Hepatocyte (in vitro differentiated cells): ENCODE data around the gene ARFRP1.

Experiments
- CTCF ChIP-seq: fragments of 200-600 bp; sonication (generic); IDR thresholded peaks from 2 replicates; pipeline ENCODE4 v1.5.1; 2016; ENCODE audit warnings: antibody characterized with exemption, mild to moderate bottlenecking; ENCODE audit not compliant: poor library complexity
- EZH2phosphoT487 ChIP-seq: fragments of 200-600 bp; sonication (generic); IDR thresholded peaks from one replicate; pipeline ENCODE4 v1.6.1; 2018; ENCODE audit warnings: antibody characterized with exemption, mild to moderate bottlenecking, low read depth, moderate library complexity; ENCODE audit not compliant: unreplicated experiment, severe bottlenecking

DNA sequence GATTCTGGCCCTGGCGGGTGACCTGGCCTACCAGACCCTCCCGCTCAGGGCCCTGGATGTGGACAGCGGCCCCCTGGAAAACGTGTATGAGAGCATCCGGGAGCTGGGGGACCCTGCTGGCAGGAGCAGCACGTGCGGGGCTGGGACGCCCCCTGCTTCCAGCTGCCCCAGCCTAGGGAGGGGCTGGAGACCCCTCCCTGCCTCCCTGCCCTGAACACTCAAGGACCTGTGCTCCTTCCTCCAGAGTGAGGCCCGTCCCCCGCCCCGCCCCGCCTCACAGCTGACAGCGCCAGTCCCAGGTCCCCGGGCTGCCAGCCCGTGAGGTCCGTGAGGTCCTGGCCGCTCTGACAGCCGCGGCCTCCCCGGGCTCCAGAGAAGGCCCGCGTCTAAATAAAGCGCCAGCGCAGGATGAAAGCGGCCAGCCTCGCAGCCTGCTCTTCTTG lies 30.9 kb upstream of the ARFRP1 start:
- no peak for TF ChIP-seq CTCF
- no peak for TF ChIP-seq EZH2phosphoT487
